GM12801 (cell line): ENCODE data around the gene SAMD9.

ENCODE experiments used
- TF ChIP-seq, protein P1 (sequence below): IDR thresholded peaks from one replicate; pipeline ENCODE4 v1.5.1; 2011; ENCODE audit warnings: control low read depth; ENCODE audit not compliant: insufficient read length; ENCODE audit errors: extremely low read depth

Gene SAMD9

DNA sequence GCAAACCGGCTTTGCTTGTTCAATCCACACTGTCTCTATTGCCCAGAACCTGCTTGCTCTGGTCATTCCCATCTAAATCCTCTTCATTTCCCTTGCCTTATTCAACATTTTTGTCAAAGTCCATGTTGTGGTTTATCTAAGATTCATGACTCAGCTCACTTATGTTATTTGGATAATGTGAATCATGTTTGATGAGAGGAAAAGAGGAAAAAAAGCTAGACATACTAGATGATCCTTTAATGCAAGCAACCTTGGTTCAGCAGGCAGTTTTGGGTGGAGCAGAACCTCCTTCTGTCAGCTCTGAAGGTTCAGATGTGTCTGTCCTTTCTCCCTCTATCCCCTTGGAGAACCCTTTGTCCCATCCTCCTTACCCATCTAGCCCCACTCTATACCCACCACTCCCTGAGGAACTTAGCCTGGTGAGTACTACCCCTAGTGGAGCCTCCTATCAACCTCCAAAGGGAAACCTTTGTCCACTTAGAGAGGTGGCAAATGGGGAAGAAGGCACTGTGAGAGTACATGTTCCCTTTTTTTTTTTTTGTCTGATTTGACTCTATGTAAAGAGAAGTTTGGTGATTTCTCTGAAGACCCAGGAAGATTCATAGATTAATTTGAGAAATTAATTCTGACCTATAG, 32.5 kb upstream of the SAMD9 start:
- TF ChIP-seq, protein P1, sequence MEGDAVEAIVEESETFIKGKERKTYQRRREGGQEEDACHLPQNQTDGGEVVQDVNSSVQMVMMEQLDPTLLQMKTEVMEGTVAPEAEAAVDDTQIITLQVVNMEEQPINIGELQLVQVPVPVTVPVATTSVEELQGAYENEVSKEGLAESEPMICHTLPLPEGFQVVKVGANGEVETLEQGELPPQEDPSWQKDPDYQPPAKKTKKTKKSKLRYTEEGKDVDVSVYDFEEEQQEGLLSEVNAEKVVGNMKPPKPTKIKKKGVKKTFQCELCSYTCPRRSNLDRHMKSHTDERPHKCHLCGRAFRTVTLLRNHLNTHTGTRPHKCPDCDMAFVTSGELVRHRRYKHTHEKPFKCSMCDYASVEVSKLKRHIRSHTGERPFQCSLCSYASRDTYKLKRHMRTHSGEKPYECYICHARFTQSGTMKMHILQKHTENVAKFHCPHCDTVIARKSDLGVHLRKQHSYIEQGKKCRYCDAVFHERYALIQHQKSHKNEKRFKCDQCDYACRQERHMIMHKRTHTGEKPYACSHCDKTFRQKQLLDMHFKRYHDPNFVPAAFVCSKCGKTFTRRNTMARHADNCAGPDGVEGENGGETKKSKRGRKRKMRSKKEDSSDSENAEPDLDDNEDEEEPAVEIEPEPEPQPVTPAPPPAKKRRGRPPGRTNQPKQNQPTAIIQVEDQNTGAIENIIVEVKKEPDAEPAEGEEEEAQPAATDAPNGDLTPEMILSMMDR: no peak

DNA sequence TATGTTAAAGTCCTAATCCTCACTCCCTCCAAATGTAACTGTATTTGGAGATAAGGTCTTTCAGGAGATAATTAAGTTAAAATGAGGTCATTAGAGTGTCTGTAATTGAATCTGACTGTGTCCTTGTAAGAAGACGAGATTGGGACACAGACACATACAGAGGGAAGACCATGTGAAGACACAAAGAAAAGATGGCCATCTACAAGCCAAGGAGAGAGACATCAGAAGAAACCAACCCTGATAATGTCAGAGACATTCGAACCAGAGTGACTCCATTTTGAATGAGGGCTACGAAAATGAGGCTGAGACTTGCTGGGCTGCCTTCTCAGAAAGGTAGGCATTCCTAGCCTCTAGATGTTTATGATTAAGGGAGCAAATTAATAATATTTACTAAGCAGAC, 30.9 kb upstream of the SAMD9 start:
- TF ChIP-seq, protein P1: no peak

DNA sequence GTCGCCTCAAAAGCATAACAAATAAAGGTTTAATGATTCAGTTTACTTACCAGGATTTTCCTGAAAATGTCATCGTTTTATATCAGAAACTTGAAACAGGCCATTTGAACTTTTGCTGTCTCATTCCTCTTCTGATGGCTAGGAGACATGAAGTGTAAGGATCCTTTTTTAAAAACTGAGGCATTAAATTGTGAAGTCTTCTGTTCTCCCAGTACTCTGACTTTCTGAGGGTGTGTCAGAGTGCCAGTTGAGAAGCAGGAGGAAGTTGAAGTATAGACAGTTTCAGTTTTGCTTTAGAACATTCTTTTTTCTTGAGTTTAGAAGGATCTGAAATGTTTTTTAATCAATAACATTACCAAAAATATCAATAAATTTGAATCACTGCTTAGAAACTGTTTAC, 30.4 kb upstream of the SAMD9 start, which contains the start of gene SAMD9L:
Gene SAMD9L (minus strand): TSS at position 242 of the 400 bp plus-strand sequence. CDS start 12,414 bp downstream, outside the sequence.
- TF ChIP-seq, protein P1: no peak

DNA sequence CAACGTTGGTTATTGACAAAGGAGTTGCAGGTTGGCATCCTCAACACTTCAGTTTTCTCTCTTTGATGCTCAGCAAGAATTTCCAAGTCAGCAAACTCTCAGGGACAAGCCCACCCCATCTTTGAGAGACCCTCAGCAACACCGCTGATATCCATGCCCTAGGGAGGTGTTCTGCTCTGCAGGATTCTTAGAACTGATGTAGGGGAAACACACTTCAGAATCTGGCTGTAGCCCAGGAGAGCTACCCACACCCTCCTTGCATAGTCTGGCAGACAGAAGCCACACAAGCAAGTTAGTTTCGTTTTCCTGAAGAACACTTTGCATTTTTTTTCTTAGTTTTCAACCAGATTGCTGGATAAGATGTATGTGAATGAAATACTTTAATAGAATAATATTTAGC, 29.6 kb upstream of the SAMD9 start:
- TF ChIP-seq, protein P1: no peak

DNA sequence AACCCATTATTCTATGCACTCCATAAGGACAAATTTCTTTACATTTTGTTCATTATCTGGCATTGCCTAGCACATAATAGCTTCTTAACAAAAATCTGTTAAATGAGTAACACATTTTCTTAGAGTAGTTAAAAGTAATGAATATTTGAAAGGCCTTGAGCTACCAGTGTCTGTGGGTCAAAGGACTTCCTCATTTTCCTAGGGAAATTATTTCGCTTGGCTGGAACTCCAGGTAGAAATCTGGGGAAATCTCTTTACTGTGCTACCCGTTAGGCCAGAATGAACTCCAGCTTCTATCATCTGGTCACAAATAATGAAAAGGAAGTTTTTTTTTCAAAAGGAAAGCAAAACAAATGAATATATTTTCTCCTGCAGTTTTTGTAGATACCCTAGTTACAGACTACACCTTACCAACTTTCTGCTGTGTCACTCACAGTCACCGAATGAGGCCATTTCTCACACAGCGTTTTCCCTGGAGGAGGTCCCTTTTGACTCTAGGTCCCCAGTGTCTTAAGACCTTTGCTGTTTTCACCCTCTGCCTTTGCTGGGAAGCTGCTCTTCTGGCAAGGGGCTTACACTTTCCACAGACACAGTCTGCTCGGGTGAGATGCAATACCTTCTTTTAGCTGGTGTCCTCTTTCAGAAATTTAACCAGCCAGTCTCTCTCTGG, 28.8 kb upstream of the SAMD9 start:
- TF ChIP-seq, protein P1: no peak

DNA sequence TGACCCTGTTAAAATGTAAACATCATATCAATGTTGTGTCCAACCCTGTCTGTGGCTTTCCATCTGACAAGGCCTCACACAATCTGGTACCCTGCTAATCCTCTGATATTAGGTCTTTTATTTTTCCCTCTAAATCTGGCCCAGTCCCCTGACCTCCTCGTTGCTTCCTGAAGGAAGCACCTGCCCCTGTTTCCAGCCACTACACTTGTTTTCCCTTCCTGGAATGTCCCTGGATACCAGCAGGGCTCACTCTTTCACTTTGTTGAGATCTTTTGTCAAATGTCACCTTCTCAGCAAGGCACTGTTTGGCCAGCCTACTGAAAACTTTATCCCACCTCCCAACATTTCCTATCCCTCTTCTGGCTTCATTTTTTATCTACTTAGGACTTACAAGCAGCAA, 28.3 kb upstream of the SAMD9 start:
- TF ChIP-seq, protein P1: no peak

DNA sequence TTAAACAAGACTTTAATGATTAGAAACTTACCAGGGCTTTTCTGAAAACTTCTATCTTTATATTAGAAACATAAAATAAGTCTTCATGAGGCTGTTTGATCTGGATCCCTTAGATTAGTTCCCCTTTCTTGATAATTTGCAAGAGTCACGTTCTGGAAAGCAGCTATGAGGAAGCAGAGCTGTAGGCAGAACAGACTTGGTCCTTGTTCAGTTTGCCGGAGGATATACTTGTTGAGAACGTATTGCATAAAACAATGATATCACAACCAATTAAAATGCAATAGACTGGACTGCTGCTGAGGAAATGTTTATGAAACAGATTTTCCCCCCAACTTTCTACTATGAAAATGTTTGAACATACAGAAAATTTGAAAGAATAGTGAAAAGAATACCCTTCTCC, 27.6 kb upstream of the SAMD9 start:
- TF ChIP-seq, protein P1: no peak
